ENCODE measurements around the gene SEZ6L2. TPM values are rescaled to one million over a fixed set of nuclear protein-coding genes. Genes with fewer than 3 reads are reported as not detected.
A peak's percentile ranks its signal among the peaks of the same experiment; 100 is the strongest.

SEZ6L2 gene
- total RNA-seq (2021) = 44.7 and 50.8 TPM in 2 replicates
- long read RNA-seq, partial matches to known transcripts = 94 of 117 reads
- long read RNA-seq, other reads (novel, unspliced or antisense) = 16 of 117 reads

DNA sequence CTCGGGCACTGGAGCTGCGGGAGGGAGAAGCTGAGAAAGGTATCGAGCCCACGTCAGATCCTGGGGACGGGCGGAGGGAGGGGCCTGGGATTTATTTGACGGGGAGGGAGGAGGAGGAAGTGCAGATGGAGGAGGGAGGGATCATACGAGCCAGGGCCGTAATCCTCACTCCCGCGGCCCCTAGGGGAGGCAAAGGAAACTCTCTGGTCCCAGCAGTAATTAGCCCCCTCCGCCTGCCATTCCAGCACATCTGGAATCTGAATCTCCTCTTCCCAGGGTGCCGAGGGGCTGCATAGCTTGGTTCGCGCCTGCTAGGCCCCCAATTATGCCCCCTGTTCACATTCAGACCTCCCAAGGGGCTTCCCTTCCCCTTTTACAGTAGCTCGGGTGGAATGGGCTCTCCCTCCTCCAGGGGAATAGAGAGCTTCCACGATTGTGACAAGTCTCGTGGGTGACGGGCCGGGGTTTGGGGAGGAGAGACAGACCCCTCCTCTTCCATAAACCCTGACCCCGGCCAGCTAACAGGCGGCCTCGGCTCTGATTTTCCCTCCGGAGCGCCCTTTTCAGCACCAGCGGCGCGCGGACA lies at the start of gene SEZ6L2:
SEZ6L2 (minus strand) TSS at position 35 of the 586 bp plus-strand sequence. CDS start 531 bp downstream, outside the sequence.
- Histone ChIP-seq H4K5ac (ENCODE audit: insufficient read length, low read depth, low read length) (no peak within 1 kb of the TSS), H2BK12ac (ENCODE audit: insufficient read length, low read depth, low read length) (no peak within 1 kb of the TSS), H3K27me3 (ENCODE audit: insufficient read depth, low read length) (no peaks in the 10 kb centered on the region), H2BK5ac (ENCODE audit: insufficient read length, low read length) (no peak within 1 kb of the TSS), H3K14ac (ENCODE audit: insufficient read depth, low read length) (peak within 1 kb of the TSS; percentile 16; the same call in 1 of the 2 replicates), H3K4ac (ENCODE audit: low read depth, low read length) (no peak within 1 kb of the TSS), H3K56ac (ENCODE audit: insufficient read length, low read depth, low read length) (no peak within 1 kb of the TSS), H3K4me2 (ENCODE audit: insufficient read depth, insufficient read length, low read length) (peak within 1 kb of the TSS; percentile 96), H3K9ac (ENCODE audit: extremely low read depth, insufficient read length, low read length) (peak within 1 kb of the TSS; percentile 65), H3T11ph (ENCODE audit: low read length) (no peak within 1 kb of the TSS), H2AK5ac (ENCODE audit: insufficient read length, low read length) (no peak within 1 kb of the TSS), H3K23ac (ENCODE audit: insufficient read length, low read depth, low read length) (no peak within 1 kb of the TSS), H3K27ac (ENCODE audit: insufficient read length, low read depth, low read length) (no peak within 1 kb of the TSS), H4K20me1 (ENCODE audit: control insufficient read depth, insufficient read depth, insufficient read length) (no peaks in the 10 kb centered on the region), H3K18ac (ENCODE audit: insufficient read length, low read depth, low read length) (peak within 1 kb of the TSS; percentile 71), H2BK20ac (ENCODE audit: low read depth, low read length, poor library complexity, severe bottlenecking) (no peak within 1 kb of the TSS), H3K79me1 (ENCODE audit: insufficient read depth, low read depth, low read length, poor library complexity, severe bottlenecking) (peaks cover 3% of the 10 kb centered on the region), H2BK15ac (ENCODE audit: low read depth, low read length) (no peak within 1 kb of the TSS), H4K91ac (ENCODE audit: insufficient read length, low read depth, low read length) (no peak within 1 kb of the TSS), H2BK120ac (ENCODE audit: low read depth, low read length, poor library complexity, severe bottlenecking) (no peak within 1 kb of the TSS), H4K8ac (replicated peaks; ENCODE audit: insufficient read length, low read depth, low read length) (no peak within 1 kb of the TSS), H3K9me3 (ENCODE audit: control insufficient read depth, low read depth, low read length) (no peaks in the 10 kb centered on the region), H3K79me2 (ENCODE audit: insufficient read depth, low read length) (no peaks in the 10 kb centered on the region; the same call in 1 of the 2 replicates), H3K4me1 (ENCODE audit: insufficient read depth, low read length) (peaks cover 2% of the 10 kb centered on the region), H2AFZ (ENCODE audit: low read length) (no peak within 1 kb of the TSS), H3K23me2 (ENCODE audit: insufficient read length, low read depth, low read length, poor library complexity, severe bottlenecking) (peaks cover 25% of the 10 kb centered on the region)
- TF ChIP-seq, protein P1, sequence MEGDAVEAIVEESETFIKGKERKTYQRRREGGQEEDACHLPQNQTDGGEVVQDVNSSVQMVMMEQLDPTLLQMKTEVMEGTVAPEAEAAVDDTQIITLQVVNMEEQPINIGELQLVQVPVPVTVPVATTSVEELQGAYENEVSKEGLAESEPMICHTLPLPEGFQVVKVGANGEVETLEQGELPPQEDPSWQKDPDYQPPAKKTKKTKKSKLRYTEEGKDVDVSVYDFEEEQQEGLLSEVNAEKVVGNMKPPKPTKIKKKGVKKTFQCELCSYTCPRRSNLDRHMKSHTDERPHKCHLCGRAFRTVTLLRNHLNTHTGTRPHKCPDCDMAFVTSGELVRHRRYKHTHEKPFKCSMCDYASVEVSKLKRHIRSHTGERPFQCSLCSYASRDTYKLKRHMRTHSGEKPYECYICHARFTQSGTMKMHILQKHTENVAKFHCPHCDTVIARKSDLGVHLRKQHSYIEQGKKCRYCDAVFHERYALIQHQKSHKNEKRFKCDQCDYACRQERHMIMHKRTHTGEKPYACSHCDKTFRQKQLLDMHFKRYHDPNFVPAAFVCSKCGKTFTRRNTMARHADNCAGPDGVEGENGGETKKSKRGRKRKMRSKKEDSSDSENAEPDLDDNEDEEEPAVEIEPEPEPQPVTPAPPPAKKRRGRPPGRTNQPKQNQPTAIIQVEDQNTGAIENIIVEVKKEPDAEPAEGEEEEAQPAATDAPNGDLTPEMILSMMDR (conservative IDR thresholded peaks at IDR 0.05) = peak; percentile 54; the same call in 2 of the 3 replicates
- Mint-ChIP-seq H3K4me1 (peaks cover 24 to 29% of the 10 kb centered on the region in 2 experiments), H3K27me3 (ENCODE audit: low read depth) (no peaks in the 10 kb centered on the region), H3K36me3 (ENCODE audit: insufficient read depth in 1 of 3, low read depth in 3 of 3) (peaks cover 7 to 18% (median 14%) of the 10 kb centered on the region in 3 experiments; a peak in 6 of 7 replicates), H3K9me3 (no peaks in the 10 kb centered on the region; a peak in 1 of 5 replicates), H3K27ac (peak within 1 kb of the TSS; percentile 72 to 89 (median 84); a peak in 4 of 7 replicates), H3K4me3 (peak within 1 kb of the TSS; percentile 90 to 96)
- peak; percentile 96 for DNase-seq
- no CpG with 5 or more reads among the region's 29 CpGs for WGBS (ENCODE audit: extremely low coverage, insufficient read length, low lambda C conversion rate)

Data from H9 (cell line).